Kasumi-1 (cell line): ENCODE measurements around the gene KCNIP1.
A peak's percentile ranks its signal among the peaks of the same experiment; 100 is the strongest.

Experiments
- DNase-seq, 2 experiments: peaks; one replicate each; lab custom pipeline; 2025; lab: John Stamatoyannopoulos, UW

The KCNIP1 gene

GRCh38 chr5:170715141-170715540, 211.3 kb downstream of the KCNIP1 start:
- no peak for DNase-seq

GRCh38 chr5:170716396-170716795, 212.6 kb downstream of the KCNIP1 start:
- no peak for DNase-seq

GRCh38 chr5:170719551-170719950, 215.7 kb downstream of the KCNIP1 start:
- no peak for DNase-seq

GRCh38 chr5:170720179-170720578, 216.4 kb downstream of the KCNIP1 start:
- DNase-seq: no peak

- no peak for DNase-seq
Measured at GRCh38 chr5:170720984-170721383, 217.2 kb downstream of the KCNIP1 start.

GRCh38 chr5:170721681-170722080, 217.9 kb downstream of the KCNIP1 start:
- DNase-seq: no peak

- DNase-seq: no peak
Measured at GRCh38 chr5:170722316-170722715, 218.5 kb downstream of the KCNIP1 start.

- DNase-seq: no peak
Measured at GRCh38 chr5:170731052-170731451, 227.2 kb downstream of the KCNIP1 start.

- no peak for DNase-seq
Measured at GRCh38 chr5:170732685-170733084, 228.9 kb downstream of the KCNIP1 start.

- DNase-seq: no peak
Measured at GRCh38 chr5:170736966-170737365, 233.1 kb downstream of the KCNIP1 start.

GRCh38 chr5:170737591-170737990, 233.8 kb downstream of the KCNIP1 start:
- no peak for DNase-seq

- no peak for DNase-seq
Measured at GRCh38 chr5:170738840-170739239, 235.0 kb downstream of the KCNIP1 start.

GRCh38 chr5:170739446-170739845, 235.6 kb downstream of the KCNIP1 start:
- no peak for DNase-seq

GRCh38 chr5:170740551-170741205, 236.9 kb downstream of the KCNIP1 start:
- DNase-seq: no peak

- no peak for DNase-seq
Measured at GRCh38 chr5:170741801-170742200, 238.0 kb downstream of the KCNIP1 start.

- DNase-seq: no peak
Measured at GRCh38 chr5:170743876-170744212, 240.0 kb downstream of the KCNIP1 start.

- DNase-seq: no peak
Measured at GRCh38 chr5:170745481-170746071, 241.8 kb downstream of the KCNIP1 start.

GRCh38 chr5:170746075-170746960, 242.5 kb downstream of the KCNIP1 start:
- no peak for DNase-seq

GRCh38 chr5:170746961-170747340, 243.1 kb downstream of the KCNIP1 start:
- no peak for DNase-seq

GRCh38 chr5:170747357-170747756, 243.5 kb downstream of the KCNIP1 start:
- DNase-seq: no peak

- DNase-seq: peak in 1 of 2 experiments; percentile 4
Measured at GRCh38 chr5:170747851-170748250, 244.0 kb downstream of the KCNIP1 start.

- DNase-seq: no peak
Measured at GRCh38 chr5:170748951-170749471, 245.2 kb downstream of the KCNIP1 start.

GRCh38 chr5:170749911-170750431, 246.2 kb downstream of the KCNIP1 start:
- no peak for DNase-seq
